BJ (cell line): ENCODE data around the gene ZNF575. TPM values are rescaled to one million over a fixed set of nuclear protein-coding genes. Genes with fewer than 3 reads are reported as not detected.

Experiments
- CTCF ChIA-PET: fragments of 350-600 bp; formaldehyde crosslinking; extraction: SDS; loops from one replicate; lab custom pipeline; 2021; ENCODE audit warnings: antibody characterized with exemption, inconsistent platforms; lab: Yijun Ruan, JAX
- POLR2A ChIA-PET: fragments of 300-600 bp; sonication (Branson Sonifier 250); formaldehyde crosslinking; extraction: SDS; loops from one replicate; lab custom pipeline; 2021; ENCODE audit warnings: antibody characterized with exemption; lab: Charles Lee
- DNase-seq: peaks from one replicate; pipeline ENCODE4 v3.0.0-alpha.2; 2011; ENCODE audit warnings: low read depth
- H3K27me3 ChIP-seq: 2 replicates; pipeline ENCODE4 v1.6.0; 2011; ENCODE audit warnings: low read length; ENCODE audit not compliant: control insufficient read depth, insufficient read depth
- H3K36me3 ChIP-seq: 2 replicates; pipeline ENCODE4 v1.5.1; 2011; ENCODE audit warnings: low read length; ENCODE audit not compliant: control insufficient read depth, insufficient read depth
- H3K4me3 ChIP-seq: 2 replicates; pipeline ENCODE4 v1.5.1; 2011; ENCODE audit warnings: low read depth, mild to moderate bottlenecking, control low read depth, low read length
- polyA plus RNA-seq: library from polyadenylated mRNA; depleted of rRNA; stranded (reverse); fragments of >200 nt; gene quantifications from 2 replicates; pipeline ENCODE4 v1.2.3, GENCODE V29; 2011
- TF ChIP-seq, protein P1 (sequence below): IDR thresholded peaks from 2 replicates; pipeline ENCODE4 v1.5.1; 2011; ENCODE audit warnings: low read depth, mild to moderate bottlenecking, control low read depth, inconsistent platforms, low read length, moderate library complexity; ENCODE audit not compliant: insufficient read depth

Gene ZNF575
- polyA plus RNA-seq, 1 experiment, result 0.09 TPM

DNA sequence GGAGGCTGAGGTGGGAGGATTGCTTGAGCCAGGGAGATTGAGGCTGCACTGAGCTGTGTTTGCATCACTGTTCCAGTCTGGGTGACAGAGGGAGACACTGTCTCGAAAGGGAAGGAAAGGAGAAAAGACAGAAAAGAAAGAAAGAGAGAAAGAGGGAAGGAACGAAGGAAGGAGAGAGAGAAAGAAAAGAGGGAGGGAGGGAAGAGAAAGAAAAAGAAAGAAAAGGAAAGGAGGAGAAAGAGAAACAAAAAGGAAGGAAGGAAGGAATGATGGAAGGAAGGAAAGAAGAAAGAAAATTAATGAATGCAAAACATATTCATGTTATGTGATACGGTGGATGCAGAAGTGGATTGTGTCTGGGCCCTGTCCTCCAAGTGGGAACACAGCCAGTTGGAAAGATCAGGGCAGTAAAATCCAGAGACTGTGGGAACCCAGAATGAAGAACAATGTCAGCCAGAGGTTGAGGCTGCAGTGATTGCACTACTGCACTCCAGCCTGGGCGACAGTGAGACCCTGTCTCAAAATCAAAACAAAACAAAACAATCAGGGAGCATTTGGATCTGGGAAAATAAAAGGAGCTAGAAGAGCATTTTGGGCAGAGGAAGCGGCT, 34.6 kb upstream of the ZNF575 start:
- DNase-seq, result no peak
- ChIA-PET CTCF (interaction anchor here (0.9 to 1.1 kb wide), 2 partner anchors 10 to 21 kb away, joined by 3 read pairs; no protein-coding TSS in a partner anchor), POLR2A (no interaction called here)
- Histone ChIP-seq H3K4me3 (no peak overlapping the region), H3K36me3 (peaks cover 19% of the 10 kb centered on the region), H3K27me3 (no peaks in the 10 kb centered on the region)
- TF ChIP-seq, protein P1, sequence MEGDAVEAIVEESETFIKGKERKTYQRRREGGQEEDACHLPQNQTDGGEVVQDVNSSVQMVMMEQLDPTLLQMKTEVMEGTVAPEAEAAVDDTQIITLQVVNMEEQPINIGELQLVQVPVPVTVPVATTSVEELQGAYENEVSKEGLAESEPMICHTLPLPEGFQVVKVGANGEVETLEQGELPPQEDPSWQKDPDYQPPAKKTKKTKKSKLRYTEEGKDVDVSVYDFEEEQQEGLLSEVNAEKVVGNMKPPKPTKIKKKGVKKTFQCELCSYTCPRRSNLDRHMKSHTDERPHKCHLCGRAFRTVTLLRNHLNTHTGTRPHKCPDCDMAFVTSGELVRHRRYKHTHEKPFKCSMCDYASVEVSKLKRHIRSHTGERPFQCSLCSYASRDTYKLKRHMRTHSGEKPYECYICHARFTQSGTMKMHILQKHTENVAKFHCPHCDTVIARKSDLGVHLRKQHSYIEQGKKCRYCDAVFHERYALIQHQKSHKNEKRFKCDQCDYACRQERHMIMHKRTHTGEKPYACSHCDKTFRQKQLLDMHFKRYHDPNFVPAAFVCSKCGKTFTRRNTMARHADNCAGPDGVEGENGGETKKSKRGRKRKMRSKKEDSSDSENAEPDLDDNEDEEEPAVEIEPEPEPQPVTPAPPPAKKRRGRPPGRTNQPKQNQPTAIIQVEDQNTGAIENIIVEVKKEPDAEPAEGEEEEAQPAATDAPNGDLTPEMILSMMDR, result no peak

GRCh38 chr19:43499042-43499441, 33.9 kb upstream of the ZNF575 start:
- Histone ChIP-seq H3K27me3 (no peaks in the 10 kb centered on the region), H3K4me3 (no peak overlapping the region), H3K36me3 (peaks cover 19% of the 10 kb centered on the region)
- TF ChIP-seq, protein P1, result no peak
- ChIA-PET POLR2A (no interaction called here), CTCF (interaction anchor here (0.5 to 0.7 kb wide), 2 partner anchors 52 to 53 kb away, joined by 3 read pairs; no protein-coding TSS in a partner anchor)
- DNase-seq, result no peak

DNA sequence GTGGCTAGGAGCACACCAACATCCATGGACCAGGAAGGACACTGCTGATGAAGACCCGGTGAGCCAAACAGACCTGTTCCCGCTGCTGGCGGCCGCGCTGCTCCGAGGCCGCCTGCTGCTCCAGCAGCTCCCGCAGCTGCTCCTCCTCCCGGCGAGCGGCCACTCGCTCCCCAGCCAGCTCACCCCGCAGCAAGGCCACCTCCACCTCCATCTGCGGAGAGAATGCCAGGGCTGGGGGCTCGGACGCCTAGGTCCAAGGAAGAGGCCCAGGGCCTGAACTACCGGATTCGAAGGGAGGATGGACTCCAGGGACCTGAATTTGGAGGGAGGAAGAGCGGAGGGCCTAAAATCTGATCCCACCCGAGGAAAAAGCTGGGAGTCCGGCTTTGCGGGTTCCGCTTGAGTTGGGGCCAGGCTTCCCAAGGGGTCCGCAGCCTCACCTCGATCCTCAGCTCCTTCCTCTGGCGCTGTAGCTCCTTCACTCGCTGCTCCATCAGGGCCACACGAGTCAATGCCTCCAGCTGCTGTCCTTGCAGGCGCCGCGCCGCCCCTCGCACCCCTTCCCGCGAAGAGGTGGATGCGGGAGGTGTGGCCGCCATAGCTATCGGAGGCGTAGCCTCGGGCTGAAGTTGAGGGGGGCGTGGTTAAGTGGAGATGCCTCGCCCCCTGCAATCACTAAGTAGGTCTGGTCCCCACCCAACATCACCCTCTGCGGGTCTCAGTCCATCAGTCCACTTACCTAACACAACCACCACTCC, 31.1 kb upstream of the ZNF575 start:
- Histone ChIP-seq H3K27me3 (no peaks in the 10 kb centered on the region), H3K4me3 (no peak overlapping the region), H3K36me3 (peaks cover 12% of the 10 kb centered on the region)
- TF ChIP-seq, protein P1, result no peak
- ChIA-PET CTCF (interaction anchor here (1.4 to 2.1 kb wide), 2 partner anchors 54 to 55 kb away, joined by 4 to 5 read pairs; no protein-coding TSS in a partner anchor), POLR2A (no interaction called here)
- no peak for DNase-seq

GRCh38 chr19:43502419-43502976, 30.5 kb upstream of the ZNF575 start:
- Histone ChIP-seq H3K27me3 (no peaks in the 10 kb centered on the region), H3K4me3 (no peak overlapping the region), H3K36me3 (peaks cover 8% of the 10 kb centered on the region)
- TF ChIP-seq, protein P1, result no peak
- DNase-seq, result no peak
- POLR2A ChIA-PET, result no interaction called here
- CTCF ChIA-PET, result interaction anchor here (0.6 to 2.1 kb wide), 3 partner anchors 48 to 56 kb away, joined by 3 to 5 read pairs (median 4); no protein-coding TSS in a partner anchor
